NCI-H345 treated with DMSO at 0.1 percent for 48 hours (cell line): ENCODE data around the gene VWA3A.

Experiments
- DNase-seq: peaks from one replicate; lab custom pipeline; 2025; ENCODE audit not compliant: unreplicated experiment; lab: John Stamatoyannopoulos, UW

VWA3A gene

GRCh38 chr16:22198547-22199293 is 106.4 kb downstream of the VWA3A start:
- no peak for DNase-seq

- no peak for DNase-seq
Observed at GRCh38 chr16:22202261-22202637, 109.9 kb downstream of the VWA3A start.

- DNase-seq, result no peak
Observed at GRCh38 chr16:22203091-22203490, 110.8 kb downstream of the VWA3A start.

GRCh38 chr16:22204091-22204655 is 111.8 kb downstream of the VWA3A start:
- no peak for DNase-seq

- DNase-seq, result no peak
Observed at GRCh38 chr16:22205577-22206012, 113.3 kb downstream of the VWA3A start.

GRCh38 chr16:22206013-22206841 is 113.9 kb downstream of the VWA3A start, which contains the start of gene EEF2K:
Gene EEF2K, plus strand, starts transcription at chr16:22206278. Its CDS starts 19,452 bp downstream, at chr16:22225730.
- peak; percentile 68 for DNase-seq
